HCT116 (cell line): ENCODE results near the gene PVALEF. TPM values are rescaled to one million over a fixed set of nuclear protein-coding genes. Genes with fewer than 3 reads are reported as not detected.

Source experiments
- ATAC-seq: fragments of 200-7000 bp; cut with Tn5 transposase; 2 replicates; pipeline ENCODE4 v1.9.1; 2020; ENCODE audit warnings: mild to moderate bottlenecking, moderate library complexity
- BruUV-seq: library from RNA; stranded (reverse); fragments of 400-500 nt; replicated peaks from 2 replicates; lab custom pipeline; 2021; lab: Mats Ljungman, UMichigan
- CTCF ChIA-PET: fragments of 300-600 bp; sonication (Branson Sonifier 250); formaldehyde crosslinking; loops from one replicate; lab custom pipeline; 2021; ENCODE audit warnings: antibody characterized with exemption; lab: Charles Lee
- POLR2A ChIA-PET: fragments of 300-600, 350-600 bp; sonication (Branson Sonifier 250); formaldehyde crosslinking; loops from one replicate; lab custom pipeline; 2021; ENCODE audit warnings: antibody characterized with exemption; lab: Charles Lee
- RAD21 ChIA-PET, 2 experiments: fragments of 300-600 bp; sonication (Branson Sonifier 250); formaldehyde crosslinking; loops; one replicate each; lab custom pipeline; 2023; ENCODE audit warnings: low total read pairs in 2 of 2; ENCODE audit not compliant: uncharacterized antibody in 2 of 2, unreplicated experiment in 2 of 2, low non-redundant PET in 1 of 2; lab: Charles Lee
- DNase-seq: peaks from one replicate; pipeline ENCODE4 v3.0.0-alpha.2; 2010; ENCODE audit warnings: low read depth, low spot score
- H2AFZ ChIP-seq: fragments of 200-600 bp; shearing (Covaris generic), sonication (generic); 2 replicates; pipeline ENCODE4 v1.6.1; 2017; ENCODE audit warnings: low read depth, mixed run types, mixed read lengths, antibody characterized with exemption, low read length; ENCODE audit not compliant: poor library complexity, severe bottlenecking
- H3K27ac ChIP-seq: 2 replicates; pipeline ENCODE4 v1.5.1; 2012; ENCODE audit warnings: low read depth, low read length
- H3K27me3 ChIP-seq: fragments of 200-600 bp; sonication (generic); 2 replicates; pipeline ENCODE4 v1.6.1; 2016; ENCODE audit warnings: mixed run types, low read length, mixed read lengths; ENCODE audit not compliant: insufficient read depth
- H3K36me3 ChIP-seq, 2 experiments: fragments of 200-500 bp in 1 of 2; fragments of 200-600 bp in 1 of 2; sonication (Bioruptor generic) in 1 of 2; sonication (generic) in 1 of 2; 2 replicates each; pipeline versions ENCODE4 v1.5.1 to v1.6.1; 2014 to 2016; ENCODE audit warnings: low read length in 2 of 2, inconsistent platforms in 1 of 2, mixed read lengths in 1 of 2, mixed run types in 1 of 2; ENCODE audit not compliant: insufficient read depth in 2 of 2, control insufficient read depth in 1 of 2
- H3K4me1 ChIP-seq, 2 experiments: fragments of 200-600 bp in 1 of 2; sonication (generic) in 1 of 2; 2 replicates each; pipeline versions ENCODE4 v1.5.1 to v1.6.1; 2012 to 2017; ENCODE audit warnings: low read length in 2 of 2, inconsistent platforms in 1 of 2, mild to moderate bottlenecking in 1 of 2, mixed read lengths in 1 of 2, mixed run types in 1 of 2, moderate library complexity in 1 of 2; ENCODE audit not compliant: insufficient read depth in 2 of 2, control insufficient read depth in 1 of 2
- H3K4me2 ChIP-seq: fragments of 200-600 bp; sonication (generic); 2 replicates; pipeline ENCODE4 v1.6.1; 2017; ENCODE audit warnings: mixed run types, low read length, mixed read lengths
- H3K4me3 ChIP-seq, 2 experiments: fragments of 200-600 bp in 1 of 2; sonication (generic) in 1 of 2; replicated peaks in 1 of 2; 2 replicates each; pipeline ENCODE4 v1.5.1; 2011 to 2016; ENCODE audit warnings: low read length in 2 of 2, control low read depth in 1 of 2, low read depth in 1 of 2, mild to moderate bottlenecking in 1 of 2, mixed read lengths in 1 of 2, mixed run types in 1 of 2
- H3K79me2 ChIP-seq: fragments of 200-600 bp; sonication (generic); 2 replicates; pipeline ENCODE4 v1.6.1; 2017; ENCODE audit warnings: mild to moderate bottlenecking, mixed run types, low read length, moderate library complexity, mixed read lengths; ENCODE audit not compliant: insufficient read depth
- H3K9ac ChIP-seq: fragments of 200-600 bp; sonication (generic); 2 replicates; pipeline ENCODE4 v1.6.1; 2016; ENCODE audit warnings: low read length, mixed read lengths
- H3K9me2 ChIP-seq: fragments of 200-600 bp; sonication (generic), shearing (Covaris generic); 2 replicates; pipeline ENCODE4 v1.6.1; 2017; ENCODE audit warnings: mixed run types, mild to moderate bottlenecking, moderate library complexity; ENCODE audit not compliant: insufficient read depth
- H3K9me3 ChIP-seq, 2 experiments: fragments of 200-500 bp in 1 of 2; fragments of 200-600 bp in 1 of 2; sonication (Bioruptor generic) in 1 of 2; sonication (generic) in 1 of 2; 2 replicates each; pipeline ENCODE4 v1.6.1; 2014 to 2017; ENCODE audit warnings: low read length in 2 of 2, mixed read lengths in 2 of 2, inconsistent platforms in 1 of 2, low read depth in 1 of 2, mild to moderate bottlenecking in 1 of 2, mixed run types in 1 of 2, moderate library complexity in 1 of 2; ENCODE audit not compliant: control insufficient read depth in 1 of 2, insufficient read depth in 1 of 2
- H4K20me1 ChIP-seq: fragments of 200-600 bp; sonication (generic), shearing (Covaris generic); 2 replicates; pipeline ENCODE4 v1.6.1; 2017; ENCODE audit warnings: mixed run types, mild to moderate bottlenecking, moderate library complexity; ENCODE audit not compliant: insufficient read depth
- ATF3 ChIP-seq: IDR thresholded peaks from 2 replicates; pipeline ENCODE4 v1.6.1; 2012
- CBX3 ChIP-seq: IDR thresholded peaks from 2 replicates; pipeline ENCODE4 v1.6.1; 2012; ENCODE audit warnings: low read depth
- CEBPB ChIP-seq: IDR thresholded peaks from 2 replicates; pipeline ENCODE4 v1.6.1; 2012; ENCODE audit warnings: low read depth
- CTCF ChIP-seq, 3 experiments: fragments of 200-600 bp in 1 of 3; sonication (generic) in 1 of 3; IDR thresholded peaks in 2 of 3; conservative IDR thresholded peaks in 1 of 3; 2 replicates each; pipeline ENCODE4 v1.5.1; 2012 to 2017; ENCODE audit warnings: low read depth in 2 of 3, low read length in 2 of 3, antibody characterized with exemption in 1 of 3, borderline replicate concordance in 1 of 3, control low read depth in 1 of 3, mild to moderate bottlenecking in 1 of 3, mixed read lengths in 1 of 3, mixed run types in 1 of 3, moderate library complexity in 1 of 3; ENCODE audit not compliant: insufficient read depth in 1 of 3
- EGR1 ChIP-seq: IDR thresholded peaks from 2 replicates; pipeline ENCODE4 v1.6.1; 2012; ENCODE audit warnings: low read depth
- ELF1 ChIP-seq: IDR thresholded peaks from 2 replicates; pipeline ENCODE4 v1.6.1; 2012; ENCODE audit warnings: low read depth, borderline replicate concordance
- EZH2 ChIP-seq: fragments of 200-600 bp; sonication (generic); IDR thresholded peaks from 2 replicates; pipeline ENCODE4 v1.6.1; 2017; ENCODE audit warnings: antibody characterized with exemption, mixed run types
- EZH2phosphoT487 ChIP-seq: fragments of 200-600 bp; IDR thresholded peaks from 2 replicates; pipeline ENCODE4 v1.6.1; 2018; ENCODE audit warnings: antibody characterized with exemption, borderline replicate concordance
- FOSL1 ChIP-seq: IDR thresholded peaks from 2 replicates; pipeline ENCODE4 v1.6.1; 2012; ENCODE audit warnings: low read depth
- SIN3A ChIP-seq: IDR thresholded peaks from 2 replicates; pipeline ENCODE4 v1.6.1; 2012; ENCODE audit warnings: low read depth
- SP1 ChIP-seq: IDR thresholded peaks from 2 replicates; pipeline ENCODE4 v1.6.1; 2012; ENCODE audit warnings: low read depth
- TCF7L2 ChIP-seq: IDR thresholded peaks from 2 replicates; pipeline ENCODE4 v1.7.0; 2011; ENCODE audit warnings: borderline replicate concordance, inconsistent platforms; ENCODE audit not compliant: insufficient read depth, insufficient read length; ENCODE audit errors: extremely low read depth
- YY1 ChIP-seq: IDR thresholded peaks from 2 replicates; pipeline ENCODE4 v1.6.1; 2011; ENCODE audit warnings: low read length, low read depth, moderate library complexity, mild to moderate bottlenecking; ENCODE audit not compliant: insufficient replicate concordance; ENCODE audit errors: extremely low read depth
- ZBTB33 ChIP-seq: IDR thresholded peaks from 2 replicates; pipeline ENCODE4 v1.6.1; 2011; ENCODE audit warnings: mild to moderate bottlenecking, low read length, moderate library complexity; ENCODE audit not compliant: insufficient replicate concordance; ENCODE audit errors: extremely low read depth
- ZFX ChIP-seq: fragments of 450-650 bp; IDR thresholded peaks from 2 replicates; pipeline ENCODE4 v1.6.1; 2017
- ZNF274 ChIP-seq: fragments of 200-500 bp; sonication (Bioruptor generic); IDR thresholded peaks from 2 replicates; pipeline ENCODE4 v1.6.1; 2014; ENCODE audit warnings: mild to moderate bottlenecking, low read depth, low read length, inconsistent platforms
- intact Hi-C: fragments of 100-400 bp; cut with micrococcal nuclease; formaldehyde crosslinking; loops from 2 replicates; pipeline ENCODE4 v1.10.0; 2022
- total RNA-seq: library from RNA; stranded (reverse); gene quantifications from one replicate; pipeline ENCODE4 v1.2.1, GENCODE V29; 2021; ENCODE audit not compliant: unreplicated experiment

The PVALEF gene
- total RNA-seq, 1 experiment from 2014 or later, result not detected

GRCh38 chr17:81192386-81193050 is 27.2 kb downstream of the PVALEF start:
- CTCF ChIA-PET, result interaction anchor here (0.6 kb wide), 1 partner anchor 9 kb away, joined by 3 read pairs; no protein-coding TSS in a partner anchor

GRCh38 chr17:81193051-81193410 is 27.7 kb downstream of the PVALEF start:
- ChIA-PET RAD21 (no interaction called here), CTCF (no interaction called here), POLR2A (no interaction called here)
- Histone ChIP-seq H3K27ac (no peak overlapping the region), H2AFZ (no peak overlapping the region), H3K4me3 (no peak overlapping the region), H4K20me1 (no peaks in the 10 kb centered on the region), H3K9ac (no peak overlapping the region), H3K36me3 (peaks cover 3 to 5% of the 10 kb centered on the region in 2 experiments; a peak in 3 of 4 replicates), H3K9me3 (no peaks in the 10 kb centered on the region), H3K4me2 (no peak overlapping the region), H3K9me2 (no peaks in the 10 kb centered on the region), H3K79me2 (no peaks in the 10 kb centered on the region), H3K27me3 (no peaks in the 10 kb centered on the region), H3K4me1 (no peaks in the 10 kb centered on the region)
- DNase-seq (no peak), ATAC-seq (no peak)
- intact Hi-C loops, result no loop called here
- TF ChIP-seq CBX3, result no peak
- no peak for TF ChIP-seq EZH2phosphoT487
- no peak for TF ChIP-seq EGR1
- TF ChIP-seq ZBTB33, result no peak
- TF ChIP-seq CTCF (IDR thresholded peaks at IDR 0.05 in 2 of 3, conservative IDR thresholded peaks at IDR 0.05 in 1 of 3; ENCODE audit: borderline replicate concordance in 1 of 3, insufficient read depth in 1 of 3, low read depth in 2 of 3, low read length in 2 of 3), result no peak
- no peak for TF ChIP-seq YY1
- TF ChIP-seq SP1, result no peak
- no peak for TF ChIP-seq TCF7L2
- no peak for TF ChIP-seq EZH2
- TF ChIP-seq SIN3A, result no peak
- TF ChIP-seq FOSL1, result no peak
- TF ChIP-seq ZNF274, result no peak
- TF ChIP-seq CEBPB, result no peak
- no peak for TF ChIP-seq ATF3
- TF ChIP-seq ELF1, result no peak
- no peak for TF ChIP-seq ZFX
- no TSS peak for BruUV-seq

More at GRCh38 chr17:81192386-81193050, 27.2 kb downstream of the PVALEF start:
- Histone ChIP-seq H3K27ac (no peak overlapping the region), H3K4me2 (no peak overlapping the region), H2AFZ (no peak overlapping the region), H3K4me1 (no peaks in the 10 kb centered on the region), H3K36me3 (peaks cover 3% of the 10 kb centered on the region in 2 experiments; a peak in 2 of 4 replicates), H3K27me3 (no peaks in the 10 kb centered on the region), H3K9ac (no peak overlapping the region), H3K9me3 (no peaks in the 10 kb centered on the region), H3K9me2 (no peaks in the 10 kb centered on the region), H3K79me2 (no peaks in the 10 kb centered on the region), H3K4me3 (no peak overlapping the region), H4K20me1 (no peaks in the 10 kb centered on the region)
- ATAC-seq (0 out of 2 replicates have a peak, but pooled peaks have one; percentile 19), DNase-seq (no peak)
- intact Hi-C loops, result no loop called here
- no TSS peak for BruUV-seq
- RAD21 ChIA-PET, result no interaction called here
- POLR2A ChIA-PET, result no interaction called here
- TF ChIP-seq SP1, result no peak
